HG03175 (cell line): ENCODE data around the gene KRTAP4-8.
"Not testable (repeated sequence)": the region's sequence is repeated elsewhere in the genome, so short reads cannot be mapped to it uniquely, and the experiment has no call there.

Source experiments
- ATAC-seq: cut with Tn5 transposase; IDR thresholded peaks from one replicate; pipeline ENCODE4 v1.9.1; 2021; ENCODE audit warnings: mild to moderate bottlenecking, moderate library complexity; ENCODE audit not compliant: unreplicated experiment

KRTAP4-8 gene

GRCh38 chr17:41098042-41098441, at the start of gene KRTAP4-8:
Gene KRTAP4-8 (minus strand): TSS chr17:41098142. CDS start chr17:41098084, 58 bp downstream.
- no peak for ATAC-seq

- no peak for ATAC-seq
These were observed 47.3 kb upstream of the KRTAP4-8 start for GRCh38 chr17:41145261-41145660.

GRCh38 chr17:41144846-41145245, 46.9 kb upstream of the KRTAP4-8 start:
- no peak for ATAC-seq

GRCh38 chr17:41141361-41141760, 43.4 kb upstream of the KRTAP4-8 start:
- ATAC-seq: no peak

- ATAC-seq: no peak
These were observed 42.6 kb upstream of the KRTAP4-8 start, which contains the start of gene KRTAP4-6 for GRCh38 chr17:41140360-41141131. Gene KRTAP4-6 (minus strand): TSS chr17:41140544. CDS start chr17:41140487, 57 bp downstream.

- ATAC-seq: not testable (repeated sequence)
These were observed 41.9 kb upstream of the KRTAP4-8 start for GRCh38 chr17:41139865-41140264.

GRCh38 chr17:41133880-41134735, 36.2 kb upstream of the KRTAP4-8 start:
- no peak for ATAC-seq

- no peak for ATAC-seq
These were observed 34.0 kb upstream of the KRTAP4-8 start for GRCh38 chr17:41131979-41132378.

- no peak for ATAC-seq
These were observed 29.4 kb upstream of the KRTAP4-8 start for GRCh38 chr17:41127371-41127770.

GRCh38 chr17:41126412-41126811, 28.5 kb upstream of the KRTAP4-8 start:
- ATAC-seq: no peak

GRCh38 chr17:41125064-41125463, 27.1 kb upstream of the KRTAP4-8 start:
- ATAC-seq: no peak

GRCh38 chr17:41123991-41124371, 26.0 kb upstream of the KRTAP4-8 start, which contains the start of gene KRTAP4-12:
Gene KRTAP4-12 (minus strand): TSS chr17:41124182. CDS start chr17:41124122, 60 bp downstream.
- ATAC-seq: not testable (repeated sequence)

GRCh38 chr17:41123292-41123990, 25.5 kb upstream of the KRTAP4-8 start:
- ATAC-seq: not testable (repeated sequence)

GRCh38 chr17:41121742-41122141, 23.8 kb upstream of the KRTAP4-8 start:
- no peak for ATAC-seq

GRCh38 chr17:41119696-41120690, 22.1 kb upstream of the KRTAP4-8 start:
- not testable (repeated sequence) for ATAC-seq

- ATAC-seq: no peak
These were observed 20.8 kb upstream of the KRTAP4-8 start for GRCh38 chr17:41118721-41119120.

- not testable (repeated sequence) for ATAC-seq
These were observed 20.0 kb upstream of the KRTAP4-8 start, which contains the start of gene KRTAP4-11 for GRCh38 chr17:41117846-41118386. Gene KRTAP4-11 (minus strand): TSS chr17:41118373. CDS start chr17:41118315, 58 bp downstream.

- no peak for ATAC-seq
These were observed 18.4 kb upstream of the KRTAP4-8 start for GRCh38 chr17:41116297-41116696.

GRCh38 chr17:41111151-41111885, 13.4 kb upstream of the KRTAP4-8 start:
- ATAC-seq: no peak
